Body of pancreas (tissue), 4 donors: ENCODE measurements around the gene TIMM10B. TPM values are rescaled to one million over a fixed set of nuclear protein-coding genes. Genes with fewer than 3 reads are reported as not detected.

Experiments
- ATAC-seq: fragments of 150-250 bp; one replicate; pipeline ENCODE4 v1.9.1; 2016
- DNase-seq, 4 donors: peaks; one replicate each; pipeline ENCODE4 v3.0.0-alpha.2; 2019
- H3K27ac ChIP-seq, 4 donors: fragments of 200-600 bp; sonication (generic); 1 replicate in 3 of 4; 2 replicates in 1 of 4; pipeline versions ENCODE4 v1.5.1 to v1.6.1; 2016 to 2019; ENCODE audit warnings: mild to moderate bottlenecking in 1 of 4, mixed read lengths in 1 of 4, moderate library complexity in 1 of 4
- H3K27me3 ChIP-seq, 2 donors: fragments of 200-600 bp; sonication (generic); one replicate each; pipeline ENCODE4 v1.6.0; 2016; ENCODE audit warnings: mild to moderate bottlenecking in 1 of 2
- H3K36me3 ChIP-seq, 2 donors: fragments of 200-600 bp; sonication (generic); replicated peaks in 1 of 2; 2 replicates each; pipeline ENCODE4 v1.5.1; 2016; ENCODE audit warnings: low read depth in 2 of 2; ENCODE audit not compliant: insufficient read depth in 1 of 2
- H3K4me1 ChIP-seq: fragments of 200-600 bp; sonication (generic); one replicate; pipeline ENCODE4 v1.6.0; 2016
- H3K4me3 ChIP-seq, 2 donors: fragments of 200-600 bp; sonication (generic); 1 replicate in 1 of 2; 2 replicates in 1 of 2; pipeline ENCODE4 v1.5.1; 2016 to 2019
- H3K9me3 ChIP-seq, 3 donors: fragments of 200-600 bp; sonication (generic); 1 replicate in 2 of 3; 2 replicates in 1 of 3; pipeline ENCODE4 v1.5.1; 2016
- CTCF ChIP-seq, 7 experiments: fragments of 450-650 bp in 4 of 7; fragments of 200-600 bp in 3 of 7; sonication (generic) in 3 of 7; IDR thresholded peaks; one replicate each; pipeline ENCODE4 v1.5.1; 2016 to 2019; ENCODE audit warnings: antibody characterized with exemption in 7 of 7
- POLR2A ChIP-seq, 3 donors: fragments of 450-650 bp; IDR thresholded peaks; one replicate each; pipeline ENCODE4 v1.6.1; 2016; ENCODE audit warnings: antibody characterized with exemption in 3 of 3, mild to moderate bottlenecking in 2 of 3
- WGBS, 2 donors: methylation state at CpG; one replicate each; pipeline ENCODE4 v1.1.5; 2017; 5-methylcytosine and 5-hydroxymethylcytosine counted together
- intact Hi-C: fragments of 100-400 bp; cut with DNase I; formaldehyde crosslinking; loops from one replicate; pipeline ENCODE4 v1.15.1; 2023
- total RNA-seq, 2 donors: library from RNA; depleted of rRNA; stranded (reverse); fragments of >200 nt; gene quantifications; one replicate each; pipeline ENCODE4 v1.1.0, GENCODE V29; 2016

Gene TIMM10B
- total RNA-seq, 2 donors from 2014 or later: 17.1 to 22.3 TPM

DNA sequence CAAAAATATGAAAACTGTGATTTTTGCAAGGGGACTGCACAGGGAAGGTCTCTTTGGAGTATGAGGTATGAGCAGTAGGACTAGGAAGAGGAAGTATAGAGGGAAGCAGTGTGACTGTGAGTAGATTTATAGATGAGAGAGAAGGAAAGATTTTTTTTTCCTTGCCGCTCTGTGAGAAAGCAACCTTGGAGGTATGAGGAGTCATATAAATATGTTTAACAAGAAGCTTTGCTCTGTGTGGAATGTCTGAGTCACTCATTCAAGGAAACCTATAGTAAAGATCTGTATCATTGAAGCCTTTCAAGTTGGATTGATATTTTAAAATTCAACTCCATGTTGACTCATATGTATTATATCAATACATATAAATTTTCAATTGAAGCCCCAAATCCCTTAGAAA lies 42.0 kb downstream of the TIMM10B start:
- intact Hi-C loops: loop anchor here (10.0 kb wide), 1 partner anchor 182 kb away; no protein-coding TSS in a partner anchor
- Histone ChIP-seq H3K4me3 (no peak overlapping the region), H3K27ac (no peak overlapping the region), H3K27me3 (no peaks in the 10 kb centered on the region), H3K9me3 (no peaks in the 10 kb centered on the region), H3K36me3 (no peaks in the 10 kb centered on the region), H3K4me1 (no peaks in the 10 kb centered on the region)
- DNase-seq (no peak), ATAC-seq (no peak)
- 5 to 6% methylated on average over 1 of the region's 1 CpG for WGBS, 2 donors
- TF ChIP-seq CTCF (IDR thresholded peaks at IDR 0.05) (no peak), POLR2A (IDR thresholded peaks at IDR 0.05) (no peak)

DNA sequence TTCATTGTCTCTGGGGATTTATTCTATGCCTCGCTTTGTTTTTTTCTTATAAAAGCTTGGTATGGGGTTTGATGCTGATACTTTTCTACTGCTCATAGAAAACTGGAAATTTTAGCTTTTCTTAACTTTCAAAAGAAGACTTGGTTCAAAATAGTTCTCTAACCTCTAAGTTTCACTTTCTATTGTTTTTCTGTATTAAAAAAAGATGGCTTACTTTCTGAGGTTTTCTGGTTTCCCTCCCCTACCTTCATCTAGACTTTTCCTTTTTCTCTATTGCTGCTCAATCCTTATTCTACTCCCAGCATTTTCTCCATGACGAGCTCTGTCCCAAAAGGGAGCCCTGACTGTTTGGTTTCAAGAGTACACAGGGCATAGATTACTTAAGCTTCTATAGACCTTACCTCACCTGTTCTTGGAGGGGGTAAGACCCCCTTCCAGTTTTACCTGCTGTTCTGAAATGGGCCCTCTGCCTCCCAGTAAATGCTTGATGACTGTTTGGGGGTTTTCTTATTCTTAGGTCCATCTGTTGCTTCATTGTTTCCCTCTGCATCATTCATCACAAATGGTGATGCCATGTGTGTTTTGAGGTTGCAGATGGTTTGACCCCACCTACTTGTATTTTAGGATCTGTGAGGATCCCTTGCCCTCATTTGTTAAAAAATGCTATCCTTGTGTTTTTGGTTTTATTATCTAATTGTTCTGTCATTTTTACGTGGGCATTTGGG lies 45.3 kb downstream of the TIMM10B start:
- Histone ChIP-seq H3K27me3 (no peaks in the 10 kb centered on the region), H3K9me3 (no peaks in the 10 kb centered on the region), H3K4me3 (no peak overlapping the region), H3K27ac (no peak overlapping the region), H3K4me1 (no peaks in the 10 kb centered on the region), H3K36me3 (no peaks in the 10 kb centered on the region)
- 84 to 86% methylated on average over 3 of the region's 3 CpGs for WGBS, 2 donors
- ATAC-seq (no peak), DNase-seq (no peak)
- TF ChIP-seq POLR2A (IDR thresholded peaks at IDR 0.05) (no peak), CTCF (IDR thresholded peaks at IDR 0.05) (no peak)
- intact Hi-C loops: loop anchor here (10.0 kb wide), 1 partner anchor 178 kb away; no protein-coding TSS in a partner anchor

DNA sequence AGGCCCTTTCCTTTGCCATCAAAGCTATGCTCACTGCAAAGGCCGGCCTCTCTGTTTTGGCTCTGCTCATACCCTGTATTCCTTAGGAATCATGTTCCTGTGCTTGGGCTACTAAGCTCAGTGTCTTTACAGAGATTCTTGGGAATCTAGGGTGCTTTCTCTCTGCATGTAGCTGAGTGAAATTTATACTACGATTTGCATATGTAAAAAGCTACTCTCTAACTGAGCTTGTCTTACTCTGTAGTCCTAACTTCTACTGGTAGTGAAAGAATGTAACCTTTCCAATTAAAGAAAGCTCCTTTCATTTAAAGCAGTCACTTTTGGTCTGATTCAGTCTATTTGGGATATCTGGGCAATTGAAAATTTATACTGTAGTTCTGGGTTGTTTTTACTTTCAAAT lies 48.0 kb downstream of the TIMM10B start:
- Histone ChIP-seq H3K27ac (no peak overlapping the region), H3K4me3 (no peak overlapping the region), H3K27me3 (no peaks in the 10 kb centered on the region), H3K9me3 (no peaks in the 10 kb centered on the region), H3K4me1 (no peaks in the 10 kb centered on the region), H3K36me3 (no peaks in the 10 kb centered on the region)
- DNase-seq: no peak
- no peak for ATAC-seq
- TF ChIP-seq CTCF (IDR thresholded peaks at IDR 0.05) (no peak), POLR2A (IDR thresholded peaks at IDR 0.05) (no peak)
- intact Hi-C loops: loop anchor here (10.0 kb wide), 1 partner anchor 176 kb away; no protein-coding TSS in a partner anchor
- 61 to 83% methylated on average over 2 of the region's 2 CpGs for WGBS, 2 donors

DNA sequence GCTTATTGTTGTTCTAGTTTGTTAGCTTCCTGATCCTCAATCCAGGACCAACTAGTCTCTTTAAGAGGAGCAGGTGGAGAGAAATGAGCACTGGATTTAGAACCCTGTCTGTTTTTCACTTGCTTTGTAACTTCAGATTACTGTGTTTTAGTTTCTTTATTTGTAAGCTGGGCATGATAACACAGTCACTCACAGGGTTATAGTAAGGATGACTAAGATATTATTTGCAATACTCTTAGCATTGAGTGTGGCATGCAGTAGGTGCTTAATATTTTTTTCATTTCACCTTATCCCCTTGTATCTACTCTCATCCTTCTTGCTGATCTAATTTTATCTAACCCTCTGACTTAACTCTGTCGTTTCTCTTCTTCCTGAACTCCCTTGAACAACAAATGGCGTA lies 49.5 kb downstream of the TIMM10B start:
- DNase-seq: no peak
- no peak overlapping the region for H3K4me3 ChIP-seq
- no peaks in the 10 kb centered on the region for H3K36me3 ChIP-seq
- no peaks in the 10 kb centered on the region for H3K9me3 ChIP-seq
- intact Hi-C loops: loop anchor here (10.0 kb wide), 1 partner anchor 64 kb away; no protein-coding TSS in a partner anchor
- no peak for ATAC-seq
- H3K27me3 ChIP-seq: no peaks in the 10 kb centered on the region
- H3K27ac ChIP-seq: no peak overlapping the region
- no peaks in the 10 kb centered on the region for H3K4me1 ChIP-seq
- 80 to 94% methylated on average over 2 of the region's 2 CpGs for WGBS, 2 donors
- no peak for TF ChIP-seq POLR2A (IDR thresholded peaks at IDR 0.05)
- no peak for TF ChIP-seq CTCF (IDR thresholded peaks at IDR 0.05)
